Lung (tissue), 12 donors: ENCODE measurements around the gene ALAD. TPM values are rescaled to one million over a fixed set of nuclear protein-coding genes. Genes with fewer than 3 reads are reported as not detected.

Experiments
- ATAC-seq: fragments of 200-7000 bp; cut with Tn5 transposase; one replicate; pipeline ENCODE4 v1.9.1; 2020; ENCODE audit warnings: moderate number of reproducible peaks; ENCODE audit not compliant: insufficient read depth, low FRiP score
- DNase-seq, 3 donors: peaks; one replicate each; pipeline ENCODE4 v3.0.0-alpha.2; 2013 to 2017
- H3K27ac ChIP-seq, 2 donors: one replicate each; pipeline ENCODE4 v1.5.1; 2013; ENCODE audit warnings: mild to moderate bottlenecking in 2 of 2, moderate library complexity in 2 of 2, control low read depth in 1 of 2, inconsistent platforms in 1 of 2, low read depth in 1 of 2, low read length in 1 of 2
- H3K27me3 ChIP-seq, 3 donors: one replicate each; pipeline ENCODE4 v1.5.1; 2013; ENCODE audit warnings: low read length in 2 of 3; ENCODE audit not compliant: control insufficient read depth in 3 of 3, insufficient read depth in 3 of 3
- H3K36me3 ChIP-seq, 4 donors: one replicate each; pipeline ENCODE4 v1.5.1; 2013; ENCODE audit warnings: low read length in 4 of 4, mild to moderate bottlenecking in 1 of 4, moderate library complexity in 1 of 4; ENCODE audit not compliant: control insufficient read depth in 4 of 4, insufficient read depth in 4 of 4
- H3K4me1 ChIP-seq, 5 donors: one replicate each; pipeline ENCODE4 v1.5.1; 2013; ENCODE audit warnings: low read length in 5 of 5, mild to moderate bottlenecking in 2 of 5, moderate library complexity in 1 of 5; ENCODE audit not compliant: control insufficient read depth in 5 of 5, insufficient read depth in 5 of 5
- H3K4me3 ChIP-seq: one replicate; pipeline ENCODE4 v1.5.1; 2013; ENCODE audit warnings: mild to moderate bottlenecking, control low read depth, moderate library complexity
- H3K9ac ChIP-seq, 2 donors: one replicate each; pipeline ENCODE4 v1.5.1; 2013; ENCODE audit warnings: low read length in 2 of 2, control low read depth in 1 of 2; ENCODE audit not compliant: insufficient read depth in 1 of 2
- H3K9me3 ChIP-seq, 4 donors: one replicate each; pipeline ENCODE4 v1.5.1; 2013; ENCODE audit warnings: low read length in 3 of 4, mild to moderate bottlenecking in 1 of 4, moderate library complexity in 1 of 4; ENCODE audit not compliant: control insufficient read depth in 4 of 4, insufficient read depth in 3 of 4
- WGBS, 2 donors: extraction: QIAGEN DNeasy Blood & Tissue Kit; methylation state at CpG; one replicate each; pipeline ENCODE4 v1.1.7; 2013; 5-methylcytosine and 5-hydroxymethylcytosine counted together
- polyA plus RNA-seq, 2 donors: library from polyadenylated mRNA; stranded (reverse); fragments of 200-250 nt; gene quantifications; one replicate each; pipeline ENCODE4 v1.2.1, GENCODE V29; 2013
- total RNA-seq, 2 donors: library from RNA; depleted of rRNA in 1 of 2; stranded (reverse); fragments of >200 nt in 1 of 2; gene quantifications; one replicate each; pipeline ENCODE4 v1.2.1, GENCODE V29; 2014 to 2021
- TF ChIP-seq, protein P1 (sequence below): IDR thresholded peaks from 2 replicates; pipeline ENCODE4 v1.5.1; 2012; ENCODE audit warnings: mild to moderate bottlenecking; ENCODE audit errors: control extremely low read depth, extremely low read depth
- donor health status: control.
- donor health status: control.
- donor health status: Bipolar disorder and iron deficiency.
- donor health status: healthy.
- donor health status: DM: yes; HTN: yes; CAD: no.

Gene ALAD
- total and polyA plus RNA-seq, 4 donors = 22.5 to 41.3 (median 28.6) TPM

DNA sequence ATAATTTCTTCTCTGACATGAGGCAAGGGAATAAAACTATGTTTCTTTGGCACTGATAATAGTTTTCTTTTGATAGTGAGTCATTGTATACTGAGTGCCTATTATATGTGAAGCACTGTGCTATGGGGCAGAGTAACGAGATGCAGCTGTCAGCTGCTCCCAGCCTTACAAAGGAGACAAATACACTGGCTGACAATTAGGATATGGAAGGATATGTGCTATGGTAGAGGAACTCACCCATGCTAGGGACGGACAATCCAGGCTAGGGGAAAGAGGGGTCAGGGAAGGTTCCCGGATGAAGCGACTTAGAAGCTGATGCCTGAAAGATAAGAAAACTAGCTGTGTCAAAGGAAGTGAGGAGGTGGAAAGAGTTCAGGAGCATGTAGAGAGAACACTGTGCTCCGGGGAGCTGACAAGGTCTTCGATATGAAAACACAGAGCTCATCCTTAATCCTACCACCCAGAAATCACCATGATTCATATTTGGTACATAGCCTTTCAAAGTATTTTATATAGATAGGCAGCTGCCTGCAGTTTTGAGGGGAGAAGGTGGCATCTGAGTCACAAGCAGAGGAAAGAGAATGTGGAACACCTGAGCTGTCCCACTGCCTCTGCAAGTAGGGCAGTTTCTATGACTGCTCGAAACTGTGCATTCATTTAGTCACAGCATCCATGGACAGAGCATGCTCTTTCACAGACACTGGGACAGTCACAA lies 39.6 kb downstream of the ALAD start:
- H3K9me3 ChIP-seq = no peaks in the 10 kb centered on the region
- WGBS, 2 donors = 71 to 80% methylated on average over 7 of the region's 7 CpGs
- DNase-seq = no peak

DNA sequence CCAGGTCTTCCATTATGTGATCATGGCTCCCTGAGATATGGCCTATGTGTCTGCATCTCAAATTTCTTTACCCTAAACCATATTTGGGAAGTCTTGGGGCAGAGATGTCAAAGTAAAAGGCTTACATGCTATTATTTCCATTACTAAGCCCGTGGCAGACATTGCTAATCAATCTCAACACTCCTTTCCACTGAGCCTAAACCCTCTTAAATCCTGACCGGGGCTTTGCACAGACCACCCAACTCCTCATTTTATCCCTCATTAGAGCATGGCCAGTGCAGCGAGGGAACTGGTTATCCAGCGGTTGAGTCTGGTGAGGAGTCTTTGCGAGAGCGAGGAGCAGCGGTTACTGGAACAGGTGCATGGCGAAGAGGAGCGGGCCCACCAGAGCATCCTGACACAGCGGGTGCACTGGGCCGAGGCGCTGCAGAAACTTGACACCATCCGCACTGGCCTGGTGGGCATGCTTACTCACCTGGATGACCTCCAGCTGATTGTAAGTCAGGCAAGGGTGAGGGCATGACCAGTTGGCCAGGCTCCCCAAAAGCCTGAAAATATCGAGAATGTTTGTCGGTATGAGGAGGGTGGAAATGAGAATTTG lies 40.7 kb downstream of the ALAD start:
- H3K27me3 ChIP-seq = peaks cover 0 to 2% (median 2%) of the 10 kb centered on the region in 3 donors
- no peak overlapping the region for H3K4me3 ChIP-seq
- no peaks in the 10 kb centered on the region for H3K9me3 ChIP-seq
- WGBS, 2 donors = 90 to 93% methylated on average over 15 of the region's 15 CpGs
- TF ChIP-seq, protein P1, sequence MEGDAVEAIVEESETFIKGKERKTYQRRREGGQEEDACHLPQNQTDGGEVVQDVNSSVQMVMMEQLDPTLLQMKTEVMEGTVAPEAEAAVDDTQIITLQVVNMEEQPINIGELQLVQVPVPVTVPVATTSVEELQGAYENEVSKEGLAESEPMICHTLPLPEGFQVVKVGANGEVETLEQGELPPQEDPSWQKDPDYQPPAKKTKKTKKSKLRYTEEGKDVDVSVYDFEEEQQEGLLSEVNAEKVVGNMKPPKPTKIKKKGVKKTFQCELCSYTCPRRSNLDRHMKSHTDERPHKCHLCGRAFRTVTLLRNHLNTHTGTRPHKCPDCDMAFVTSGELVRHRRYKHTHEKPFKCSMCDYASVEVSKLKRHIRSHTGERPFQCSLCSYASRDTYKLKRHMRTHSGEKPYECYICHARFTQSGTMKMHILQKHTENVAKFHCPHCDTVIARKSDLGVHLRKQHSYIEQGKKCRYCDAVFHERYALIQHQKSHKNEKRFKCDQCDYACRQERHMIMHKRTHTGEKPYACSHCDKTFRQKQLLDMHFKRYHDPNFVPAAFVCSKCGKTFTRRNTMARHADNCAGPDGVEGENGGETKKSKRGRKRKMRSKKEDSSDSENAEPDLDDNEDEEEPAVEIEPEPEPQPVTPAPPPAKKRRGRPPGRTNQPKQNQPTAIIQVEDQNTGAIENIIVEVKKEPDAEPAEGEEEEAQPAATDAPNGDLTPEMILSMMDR = no peak
- no peak overlapping the region for H3K9ac ChIP-seq
- H3K36me3 ChIP-seq = no peaks in the 10 kb centered on the region
- no peak overlapping the region for H3K27ac ChIP-seq
- ATAC-seq (no peak), DNase-seq (no peak)
- H3K4me1 ChIP-seq = no peaks in the 10 kb centered on the region

More for the DNA sequence above, 39.6 kb downstream of the ALAD start:
- Histone ChIP-seq H3K36me3 (no peaks in the 10 kb centered on the region), H3K4me1 (no peaks in the 10 kb centered on the region), H3K27me3 (peaks cover 0 to 2% (median 2%) of the 10 kb centered on the region in 3 donors), H3K9ac (no peak overlapping the region), H3K27ac (no peak overlapping the region), H3K4me3 (no peak overlapping the region)
- ATAC-seq = no peak
- TF ChIP-seq, protein P1 = no peak

DNA sequence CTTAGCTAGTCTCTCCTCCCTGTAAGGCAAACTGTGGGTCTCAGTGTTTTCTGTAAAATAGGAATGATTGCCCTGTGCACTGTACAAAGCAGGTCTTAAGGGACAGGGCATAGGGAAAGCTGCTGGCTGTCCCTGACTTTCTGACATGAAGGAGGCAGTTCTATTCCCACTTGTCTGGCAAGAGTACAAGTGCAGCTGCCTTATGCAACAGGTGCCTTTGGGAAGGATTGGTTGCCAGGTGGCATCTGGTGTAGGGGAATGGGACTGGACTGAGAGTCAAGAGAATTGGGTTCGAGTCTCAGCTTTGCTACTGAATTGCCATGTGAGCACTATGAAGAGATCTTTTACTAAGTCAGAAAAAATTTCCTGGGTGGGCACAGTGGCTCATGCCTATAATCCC lies 41.7 kb downstream of the ALAD start:
- 89 to 90% methylated on average over 1 of the region's 1 CpG for WGBS, 2 donors
- Histone ChIP-seq H3K9ac (no peak overlapping the region), H3K4me3 (no peak overlapping the region), H3K27me3 (peaks cover 0 to 2% (median 2%) of the 10 kb centered on the region in 3 donors), H3K4me1 (no peaks in the 10 kb centered on the region), H3K27ac (no peak overlapping the region), H3K36me3 (no peaks in the 10 kb centered on the region), H3K9me3 (no peaks in the 10 kb centered on the region)
- TF ChIP-seq, protein P1 = no peak
- no peak for DNase-seq
- ATAC-seq = no peak
